ENCODE measurements around the gene KLC1.

Gene KLC1

DNA sequence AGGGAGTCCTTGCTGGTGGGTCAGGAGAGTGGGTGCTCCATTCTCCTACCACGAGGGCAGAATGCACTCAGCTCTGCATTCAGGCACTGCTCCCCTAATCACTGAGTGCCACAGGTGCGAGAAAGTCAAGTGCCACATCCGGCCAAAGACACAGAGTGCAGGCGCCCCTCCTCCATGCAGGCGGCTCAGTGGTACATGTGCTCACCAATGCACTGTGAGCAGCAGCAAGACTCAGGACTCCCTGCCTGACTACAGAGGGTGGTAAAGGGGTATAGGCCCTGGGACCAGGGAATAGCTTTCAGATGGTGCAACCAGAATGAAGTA lies 119.5 kb downstream of the KLC1 start:
- CTCF ChIA-PET, result interaction anchor here (0.9 kb wide), 1 partner anchor 152 kb away, joined by 3 read pairs; no protein-coding TSS in a partner anchor
- no peak for TF ChIP-seq CTCF (IDR thresholded peaks at IDR 0.05; ENCODE audit: control extremely low read depth, extremely low read depth, low read depth, missing control alignments)
- no peak for DNase-seq (ENCODE audit: extremely low spot score)
- POLR2A ChIA-PET, result no interaction called here

- no peak for DNase-seq (ENCODE audit: extremely low spot score)
- no peak for TF ChIP-seq CTCF (IDR thresholded peaks at IDR 0.05; ENCODE audit: control extremely low read depth, extremely low read depth, low read depth, missing control alignments)
- ChIA-PET POLR2A (no interaction called here), CTCF (no interaction called here)
Measured at GRCh38 chr14:103749452-103749851, 120.4 kb downstream of the KLC1 start.

DNA sequence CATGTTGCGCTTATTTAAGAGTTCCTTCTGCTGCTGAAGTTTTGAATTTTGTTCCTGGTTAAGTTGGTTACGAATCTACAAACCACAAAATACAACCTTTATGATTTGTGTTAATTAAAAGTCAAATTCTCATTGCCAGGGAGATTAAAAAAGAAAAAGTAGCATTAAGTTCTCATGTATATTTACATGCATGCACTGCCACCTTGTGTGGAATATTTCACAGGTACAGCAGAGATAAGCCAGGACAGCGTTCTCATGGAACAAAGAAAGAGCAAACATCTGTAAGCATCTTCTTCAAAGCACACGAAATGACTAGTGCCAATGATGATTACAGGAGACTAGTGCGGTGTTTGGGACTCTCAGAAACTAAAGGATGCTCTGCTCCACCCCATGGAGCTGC lies 120.8 kb downstream of the KLC1 start:
- DNase-seq (ENCODE audit: extremely low spot score), result no peak
- POLR2A ChIA-PET, result no interaction called here
- CTCF ChIA-PET, result interaction anchor here (0.6 to 0.7 kb wide), 2 partner anchors 9 kb away, joined by 3 read pairs; no protein-coding TSS in a partner anchor
- TF ChIP-seq CTCF (IDR thresholded peaks at IDR 0.05; ENCODE audit: control extremely low read depth, extremely low read depth, low read depth, missing control alignments), result no peak

All from GM10248 (cell line).